Osteocyte (in vitro differentiated cells): ENCODE results near the gene TNNC1. TPM values are rescaled to one million over a fixed set of nuclear protein-coding genes. Genes with fewer than 3 reads are reported as not detected.

ENCODE experiments used
- DNase-seq: peaks from one replicate; pipeline ENCODE4 v3.0.0; 2021; ENCODE audit warnings: mixed read lengths; ENCODE audit not compliant: unreplicated experiment; ENCODE audit errors: extremely low spot score
- H3K27ac Mint-ChIP-seq: one replicate; pipeline ENCODE4 v1.8.0; 2021; ENCODE audit warnings: mild to moderate bottlenecking, mixed read lengths; ENCODE audit not compliant: unreplicated experiment
- H3K27me3 Mint-ChIP-seq: one replicate; pipeline ENCODE4 v1.8.0; 2021; ENCODE audit warnings: mixed read lengths; ENCODE audit not compliant: unreplicated experiment
- H3K36me3 Mint-ChIP-seq: one replicate; pipeline ENCODE4 v1.8.0; 2021; ENCODE audit warnings: mixed read lengths; ENCODE audit not compliant: unreplicated experiment
- H3K4me1 Mint-ChIP-seq: one replicate; pipeline ENCODE4 v1.8.0; 2021; ENCODE audit warnings: mixed read lengths; ENCODE audit not compliant: unreplicated experiment
- H3K4me3 Mint-ChIP-seq: one replicate; pipeline ENCODE4 v1.8.0; 2021; ENCODE audit warnings: mild to moderate bottlenecking, moderate library complexity, mixed read lengths; ENCODE audit not compliant: unreplicated experiment
- H3K9me3 Mint-ChIP-seq: one replicate; pipeline ENCODE4 v1.8.0; 2021; ENCODE audit warnings: mixed read lengths; ENCODE audit not compliant: unreplicated experiment
- CTCF ChIP-seq: fragments of 200-600 bp; sonication (generic); IDR thresholded peaks from 2 replicates; pipeline ENCODE4 v1.5.0; 2021; ENCODE audit warnings: antibody characterized with exemption, mild to moderate bottlenecking, moderate library complexity
- total RNA-seq: library from RNA; stranded (reverse); gene quantifications from 2 replicates; pipeline ENCODE4 v1.2.1, GENCODE V29; 2021

TNNC1 gene
- total RNA-seq, 1 donor from 2014 or later = not detected

DNA sequence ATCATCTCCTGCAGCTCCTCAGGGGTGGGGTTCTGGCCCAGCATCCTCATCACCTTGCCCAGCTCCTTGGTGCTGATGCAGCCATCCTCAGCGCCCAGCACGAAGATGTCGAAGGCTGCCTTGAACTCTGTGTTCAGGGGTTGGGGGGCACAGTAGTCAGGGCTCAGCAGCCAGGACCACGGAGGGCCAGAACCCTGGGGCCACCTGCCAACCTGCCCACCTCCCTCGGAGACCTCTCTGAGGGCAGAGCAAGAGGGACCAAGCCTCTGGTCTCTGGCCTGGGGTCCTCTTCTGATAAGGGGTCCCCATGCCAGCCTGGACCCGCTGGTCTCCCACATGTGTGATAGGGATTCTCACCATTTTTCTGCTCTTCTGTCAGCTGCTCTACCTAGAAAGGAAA, 1.7 kb downstream of the TNNC1 start:
- no peak for TF ChIP-seq CTCF
- Mint-ChIP-seq H3K9me3 (no peaks in the 10 kb centered on the region), H3K4me3 (no peak overlapping the region)

DNA sequence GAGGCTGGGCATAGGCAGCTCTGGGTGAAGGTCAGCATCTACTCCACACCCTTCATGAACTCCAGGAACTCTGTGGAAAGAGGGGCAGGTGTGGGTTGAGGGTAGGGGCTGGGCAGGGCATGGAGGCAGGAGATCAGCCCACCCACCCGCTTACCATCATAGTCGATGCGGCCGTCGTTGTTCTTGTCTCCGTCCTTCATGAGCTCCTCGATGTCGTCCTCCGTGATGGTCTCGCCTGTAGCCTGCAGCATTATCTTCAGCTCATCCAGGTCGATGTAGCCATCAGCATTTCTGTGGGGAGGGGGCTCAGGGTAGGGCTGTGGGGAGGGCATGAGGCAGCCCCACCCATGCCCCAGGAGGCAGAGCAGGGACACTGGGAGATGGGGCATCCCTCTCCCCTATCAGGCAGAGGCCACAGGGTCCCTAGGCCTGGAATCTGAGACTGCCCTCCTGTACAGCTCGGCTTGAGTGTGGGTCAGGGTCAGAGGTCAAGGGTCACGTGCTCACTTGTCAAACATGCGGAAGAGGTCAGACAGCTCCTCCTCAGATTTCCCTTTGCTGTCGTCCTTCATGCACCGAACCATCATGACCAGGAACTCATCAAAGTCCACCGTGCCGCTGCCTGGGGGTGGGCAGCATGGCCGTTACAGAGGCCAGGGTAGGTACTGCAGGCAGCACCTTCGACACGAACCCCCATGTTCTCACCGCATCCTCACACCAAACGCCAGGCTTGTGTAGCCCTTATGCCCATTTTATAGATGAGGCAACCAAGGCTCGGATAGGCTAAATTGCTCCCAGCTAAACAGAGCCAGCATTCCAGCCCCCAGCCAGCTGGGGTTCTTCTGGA, 2.4 kb downstream of the TNNC1 start:
- Mint-ChIP-seq H3K9me3 (no peaks in the 10 kb centered on the region), H3K4me3 (no peak overlapping the region), H3K27me3 (no peaks in the 10 kb centered on the region), H3K27ac (no peak overlapping the region), H3K4me1 (peaks cover 16% of the 10 kb centered on the region), H3K36me3 (no peaks in the 10 kb centered on the region)
- TF ChIP-seq CTCF = no peak
- no peak for DNase-seq

More for the DNA sequence above, 1.7 kb downstream of the TNNC1 start:
- H3K4me1 Mint-ChIP-seq = peaks cover 23% of the 10 kb centered on the region
- no peak for DNase-seq
- no peak overlapping the region for H3K27ac Mint-ChIP-seq
- H3K27me3 Mint-ChIP-seq = no peaks in the 10 kb centered on the region
- peaks cover under 1% of the 10 kb centered on the region for H3K36me3 Mint-ChIP-seq

DNA sequence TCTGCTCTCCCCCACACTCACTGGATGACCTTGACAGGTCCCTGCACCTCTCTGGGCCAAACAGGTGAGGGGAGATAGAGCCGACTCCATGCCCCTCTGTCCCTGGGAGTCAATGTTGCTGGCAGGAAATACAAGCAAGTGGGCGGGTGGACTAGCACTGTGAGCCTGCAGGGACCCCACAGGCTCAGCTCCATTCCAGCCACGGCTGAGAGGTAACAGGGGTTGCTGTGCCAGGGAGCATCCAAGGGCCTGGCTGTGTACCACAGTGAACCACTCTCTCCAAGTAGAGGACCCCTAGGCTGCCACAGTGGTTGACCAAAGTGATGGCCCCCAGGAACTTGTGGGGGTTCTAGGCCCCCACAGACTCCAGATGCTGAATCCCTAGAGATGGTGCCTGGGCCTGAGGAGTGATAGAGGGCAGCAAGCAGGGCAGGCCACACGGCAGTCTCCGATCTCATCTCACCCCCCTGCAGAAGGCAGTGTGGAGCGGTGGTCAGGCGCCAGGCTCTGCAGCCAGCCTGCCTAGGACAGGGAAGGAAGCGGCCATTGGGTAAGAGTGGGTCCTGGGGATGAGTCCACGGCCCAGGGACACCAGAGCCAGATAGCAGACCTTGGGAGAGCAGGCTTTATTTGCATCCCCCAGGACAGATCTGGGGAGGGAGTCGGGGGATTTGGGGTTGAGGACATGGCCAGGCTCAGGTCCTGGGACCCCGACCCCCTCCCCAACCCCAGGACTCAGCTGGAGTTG, 3.2 kb downstream of the TNNC1 start:
- Mint-ChIP-seq H3K36me3 (no peaks in the 10 kb centered on the region), H3K9me3 (no peaks in the 10 kb centered on the region), H3K27me3 (no peaks in the 10 kb centered on the region), H3K27ac (no peak overlapping the region), H3K4me1 (peaks cover 13% of the 10 kb centered on the region), H3K4me3 (no peak overlapping the region)
- no peak for TF ChIP-seq CTCF
- no peak for DNase-seq

DNA sequence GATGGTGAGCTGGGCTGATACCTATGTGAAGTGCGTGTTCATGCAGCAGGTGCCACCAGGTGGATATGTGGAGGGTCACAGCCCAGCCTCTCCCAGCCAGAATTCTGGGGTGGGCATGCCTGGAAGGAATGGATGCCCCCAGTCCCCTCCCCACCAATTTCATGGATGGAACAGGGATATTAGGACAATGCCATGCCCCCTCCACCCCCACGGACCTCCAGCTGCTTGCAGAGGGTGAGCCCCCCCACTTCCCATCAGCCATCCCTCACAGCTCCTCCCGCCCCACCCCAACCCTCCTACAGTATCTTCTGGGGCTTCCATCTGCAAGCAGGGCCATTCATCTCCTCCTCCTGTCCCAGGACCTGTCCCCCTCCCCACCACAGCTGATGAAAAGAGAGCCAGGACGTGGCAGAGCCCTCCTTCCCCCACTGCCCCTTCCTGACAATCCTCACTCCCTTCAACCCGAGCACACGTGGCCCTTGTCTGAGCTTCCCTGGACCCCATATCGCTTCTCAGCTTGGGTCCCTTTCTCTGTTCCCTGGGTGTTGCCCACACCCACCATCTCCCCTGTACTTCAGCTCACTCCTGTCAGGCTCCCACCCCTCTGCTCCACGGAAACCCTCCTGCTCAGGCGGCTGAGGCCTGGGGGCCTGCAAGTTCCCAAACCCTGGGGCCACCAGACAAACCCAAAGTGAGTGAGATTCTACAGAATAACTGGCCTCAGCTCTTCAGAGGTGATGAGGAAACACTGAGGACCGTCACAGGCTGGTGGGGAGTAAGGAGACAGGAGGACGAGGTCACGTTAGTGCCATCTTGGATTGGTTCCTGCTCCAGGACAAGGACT, 6.1 kb downstream of the TNNC1 start:
- no peaks in the 10 kb centered on the region for H3K27me3 Mint-ChIP-seq
- TF ChIP-seq CTCF = no peak
- no peak overlapping the region for H3K4me3 Mint-ChIP-seq
- no peaks in the 10 kb centered on the region for H3K9me3 Mint-ChIP-seq
- no peak for DNase-seq
- H3K4me1 Mint-ChIP-seq = peaks cover 6% of the 10 kb centered on the region
- peak overlapping the region; percentile 10 for H3K27ac Mint-ChIP-seq
- no peaks in the 10 kb centered on the region for H3K36me3 Mint-ChIP-seq
